Retinal pigment epithelial cell (primary cell): ENCODE measurements around the gene EML4.

Experiments
- DNase-seq: peaks from one replicate; pipeline ENCODE4 v3.0.0-alpha.2; 2010; ENCODE audit warnings: low read depth
- H3K4me3 ChIP-seq: 2 replicates; pipeline ENCODE4 v1.5.1; 2011; ENCODE audit warnings: mild to moderate bottlenecking, low read length, control low read depth, moderate library complexity
- TF ChIP-seq, protein P1 (sequence below): conservative IDR thresholded peaks from 2 replicates; pipeline ENCODE4 v1.5.1; 2011; ENCODE audit warnings: low read depth, low read length, control low read depth, inconsistent platforms

Gene EML4

DNA sequence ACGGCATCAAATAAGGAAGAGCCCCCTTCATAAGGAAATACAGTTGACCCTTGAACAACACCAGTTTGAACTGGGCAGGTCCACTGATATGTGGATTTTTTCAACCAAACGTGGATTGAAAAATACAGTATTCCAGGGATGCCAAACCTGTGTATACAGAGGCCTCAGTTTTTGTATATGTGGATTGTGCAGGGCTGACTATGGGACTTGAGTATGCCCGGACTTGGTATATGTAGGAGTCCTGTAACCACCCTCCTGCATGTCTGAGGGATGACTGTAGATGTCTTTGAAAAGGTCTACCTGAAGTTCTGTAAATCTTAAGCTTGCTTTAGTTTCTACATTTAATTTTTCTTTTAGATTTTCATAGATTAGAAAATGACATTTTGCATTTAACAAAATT lies 50.0 kb downstream of the EML4 start:
- no peak overlapping the region for H3K4me3 ChIP-seq
- TF ChIP-seq, protein P1, sequence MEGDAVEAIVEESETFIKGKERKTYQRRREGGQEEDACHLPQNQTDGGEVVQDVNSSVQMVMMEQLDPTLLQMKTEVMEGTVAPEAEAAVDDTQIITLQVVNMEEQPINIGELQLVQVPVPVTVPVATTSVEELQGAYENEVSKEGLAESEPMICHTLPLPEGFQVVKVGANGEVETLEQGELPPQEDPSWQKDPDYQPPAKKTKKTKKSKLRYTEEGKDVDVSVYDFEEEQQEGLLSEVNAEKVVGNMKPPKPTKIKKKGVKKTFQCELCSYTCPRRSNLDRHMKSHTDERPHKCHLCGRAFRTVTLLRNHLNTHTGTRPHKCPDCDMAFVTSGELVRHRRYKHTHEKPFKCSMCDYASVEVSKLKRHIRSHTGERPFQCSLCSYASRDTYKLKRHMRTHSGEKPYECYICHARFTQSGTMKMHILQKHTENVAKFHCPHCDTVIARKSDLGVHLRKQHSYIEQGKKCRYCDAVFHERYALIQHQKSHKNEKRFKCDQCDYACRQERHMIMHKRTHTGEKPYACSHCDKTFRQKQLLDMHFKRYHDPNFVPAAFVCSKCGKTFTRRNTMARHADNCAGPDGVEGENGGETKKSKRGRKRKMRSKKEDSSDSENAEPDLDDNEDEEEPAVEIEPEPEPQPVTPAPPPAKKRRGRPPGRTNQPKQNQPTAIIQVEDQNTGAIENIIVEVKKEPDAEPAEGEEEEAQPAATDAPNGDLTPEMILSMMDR = no peak
- no peak for DNase-seq

DNA sequence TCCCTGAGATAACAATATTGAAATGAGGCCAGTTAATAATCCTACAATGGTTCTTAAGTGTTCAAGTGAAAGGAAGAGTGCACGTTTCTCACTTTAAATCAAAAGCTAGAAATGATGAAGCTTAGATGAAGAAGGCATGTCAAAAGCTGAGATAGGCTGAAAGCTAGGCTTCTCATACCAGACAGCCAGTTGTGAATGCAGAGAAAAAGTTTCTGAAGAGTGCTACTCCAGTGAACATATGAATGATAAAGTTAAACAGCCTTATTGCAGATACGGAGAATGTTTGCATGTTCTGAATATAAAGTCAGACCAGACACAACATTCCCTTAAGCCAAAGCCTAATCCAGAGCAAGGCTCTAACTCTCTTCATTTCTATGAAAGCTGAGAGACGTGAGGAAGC lies 51.4 kb downstream of the EML4 start:
- DNase-seq = no peak
- H3K4me3 ChIP-seq = no peak overlapping the region
- TF ChIP-seq, protein P1 = no peak

DNA sequence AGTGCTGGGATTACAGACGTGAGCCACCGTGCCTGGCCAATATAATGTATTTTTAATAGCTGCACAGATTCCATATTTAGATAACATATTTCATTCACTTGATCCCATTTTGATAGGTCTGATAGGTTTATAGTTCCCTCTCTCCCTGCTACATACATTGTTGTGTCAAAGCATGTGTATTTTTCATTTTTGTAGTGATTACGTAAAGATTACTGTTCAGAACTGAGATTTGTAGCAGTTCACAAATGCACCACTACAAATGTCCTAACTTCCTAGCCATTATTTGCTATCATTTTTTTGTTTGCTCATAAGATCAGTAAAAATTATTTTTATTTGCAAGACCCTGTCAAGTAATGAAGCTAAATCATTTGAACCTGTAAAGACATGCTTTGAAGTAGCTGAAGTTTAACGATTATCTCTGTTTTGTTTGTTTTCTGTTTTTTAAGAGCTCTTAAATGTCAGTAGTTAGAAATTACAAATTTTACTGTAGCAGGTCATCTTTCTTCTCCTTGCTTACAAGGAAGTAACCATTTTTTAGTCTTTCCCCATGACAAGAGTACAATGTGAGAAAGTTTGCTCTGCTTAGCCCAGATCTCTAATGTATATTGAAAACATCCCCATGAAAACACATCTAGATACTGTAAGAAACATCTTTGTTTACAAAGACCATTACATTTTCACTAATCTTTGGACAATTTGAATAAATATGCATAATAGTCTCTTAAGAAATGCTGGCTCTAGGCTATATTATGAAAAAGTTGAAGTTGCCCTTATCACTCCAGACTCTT lies 54.1 kb downstream of the EML4 start:
- DNase-seq = no peak
- no peak overlapping the region for H3K4me3 ChIP-seq
- TF ChIP-seq, protein P1 = no peak

DNA sequence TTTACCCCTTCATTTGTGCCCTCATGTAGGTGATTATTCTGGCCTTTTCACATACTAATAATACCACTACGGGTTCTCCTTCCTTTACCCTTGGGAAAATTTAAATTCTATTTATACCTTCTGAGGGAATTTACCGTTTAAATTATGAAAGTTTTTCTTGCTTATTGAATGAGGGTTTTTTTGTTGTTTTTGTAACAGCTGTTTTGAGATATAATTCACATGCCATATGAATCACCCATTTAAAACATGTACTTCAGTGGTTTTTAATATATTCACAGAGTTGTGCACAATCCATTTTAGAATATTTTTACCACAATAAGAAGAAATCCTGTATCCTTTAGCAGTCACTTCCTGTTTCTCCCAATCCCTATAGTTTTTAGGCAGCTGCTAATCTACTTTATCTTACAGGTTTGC lies 54.7 kb downstream of the EML4 start:
- no peak overlapping the region for H3K4me3 ChIP-seq
- TF ChIP-seq, protein P1 = no peak

DNA sequence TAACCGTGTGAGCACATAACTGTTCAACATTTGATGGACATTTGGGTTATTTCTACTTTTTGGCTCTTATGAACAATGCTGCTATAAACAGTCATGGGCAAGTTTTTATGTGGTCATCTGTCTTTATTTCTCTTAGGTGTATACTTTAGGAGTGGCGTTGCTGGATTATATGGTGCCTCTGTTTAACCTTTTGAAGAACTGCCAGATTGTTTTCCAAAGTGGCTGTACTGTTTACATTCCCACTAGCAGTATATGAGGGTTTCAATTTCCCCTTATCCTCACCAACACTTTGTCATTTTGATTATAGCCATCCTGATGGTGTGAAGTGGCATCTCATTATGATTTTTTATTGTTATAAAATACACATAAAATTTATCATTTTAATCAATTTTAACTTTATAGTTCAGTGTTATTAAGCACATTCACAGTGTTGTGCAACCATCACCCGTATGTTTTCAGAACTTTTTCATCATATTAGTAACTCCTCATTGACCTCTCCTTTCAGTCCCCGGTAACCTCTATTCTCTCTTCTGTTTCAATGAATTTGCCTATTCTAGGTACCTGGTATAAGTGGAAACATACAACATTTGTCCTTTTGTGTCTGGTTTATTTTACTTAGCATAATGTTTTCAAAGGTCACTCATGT lies 55.4 kb downstream of the EML4 start:
- H3K4me3 ChIP-seq = no peak overlapping the region
- TF ChIP-seq, protein P1 = no peak
- DNase-seq = no peak

More for the DNA sequence above, 54.7 kb downstream of the EML4 start:
- no peak for DNase-seq

DNA sequence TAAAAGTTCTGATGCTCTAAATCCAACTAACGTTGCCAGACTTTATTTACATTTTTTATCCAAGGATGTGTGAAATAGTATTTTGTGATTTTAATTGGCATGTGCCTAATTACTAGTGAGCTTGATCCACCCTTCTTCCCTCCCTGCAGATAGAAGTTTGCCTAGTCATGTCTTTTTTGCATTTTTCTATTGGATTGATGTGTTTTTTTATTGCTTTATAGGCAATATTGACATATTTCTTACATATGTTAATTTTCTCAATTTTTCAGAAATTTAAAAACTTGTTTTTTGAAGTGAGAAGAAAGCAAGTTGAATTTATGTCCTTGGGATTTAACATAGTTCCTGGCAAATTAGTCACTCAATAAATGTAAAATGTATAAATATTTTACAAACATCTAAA lies 56.4 kb downstream of the EML4 start:
- TF ChIP-seq, protein P1 = no peak
- H3K4me3 ChIP-seq = no peak overlapping the region
- DNase-seq = no peak

DNA sequence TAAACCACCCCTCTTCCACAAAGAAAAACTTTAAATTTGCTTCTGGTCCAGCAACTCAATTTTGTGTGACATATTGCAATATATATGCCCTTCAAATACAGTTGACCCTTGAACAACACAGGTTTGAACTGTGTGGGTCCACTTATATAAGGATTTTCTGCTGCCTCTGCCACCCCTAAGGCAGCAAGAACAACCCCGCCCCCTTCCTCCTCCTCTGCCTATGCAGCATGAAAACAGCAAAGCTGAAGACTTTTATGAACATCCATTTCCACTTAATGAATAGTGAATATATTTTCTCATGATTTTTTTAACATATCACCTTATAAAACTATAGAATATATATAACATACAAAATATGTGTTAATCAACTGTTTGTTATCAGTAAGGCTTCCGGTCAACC lies 58.3 kb downstream of the EML4 start:
- no peak overlapping the region for H3K4me3 ChIP-seq
- TF ChIP-seq, protein P1 = no peak
- DNase-seq = no peak
